ENCODE data around the gene FANCD2OS.

FANCD2OS gene

GRCh38 chr3:10145685-10146084 lies 37.6 kb upstream of the FANCD2OS start:
- Histone ChIP-seq H3K27me3 (ENCODE audit: insufficient read depth, poor library complexity, severe bottlenecking) (no peaks in the 10 kb centered on the region), H3K4me3 (replicated peaks; ENCODE audit: insufficient read depth, low read length) (no peak overlapping the region), H3K27ac (replicated peaks) (no peak overlapping the region)
- no peak for DNase-seq (ENCODE audit: low read depth in 1 of 2, low spot score in 1 of 2)
- TF ChIP-seq POLR2AphosphoS5 (IDR thresholded peaks at IDR 0.05; ENCODE audit: low read depth) (no peak), SPI1 (IDR thresholded peaks at IDR 0.05; ENCODE audit: borderline replicate concordance, low read depth) (peak; percentile 93)

GRCh38 chr3:10142707-10143560 lies 34.9 kb upstream of the FANCD2OS start:
- Histone ChIP-seq H3K27ac (replicated peaks) (no peak overlapping the region), H3K4me3 (replicated peaks; ENCODE audit: insufficient read depth, low read length) (peak overlapping the region; percentile 80), H3K27me3 (ENCODE audit: insufficient read depth, poor library complexity, severe bottlenecking) (no peaks in the 10 kb centered on the region)
- no peak for DNase-seq (ENCODE audit: low read depth in 1 of 2, low spot score in 1 of 2)
- TF ChIP-seq SPI1 (IDR thresholded peaks at IDR 0.05; ENCODE audit: borderline replicate concordance, low read depth) (no peak), GABPA (IDR thresholded peaks at IDR 0.05; ENCODE audit: low read depth) (no peak), POLR2AphosphoS5 (IDR thresholded peaks at IDR 0.05; ENCODE audit: low read depth) (no peak)
- TF ChIP-seq, protein P1, sequence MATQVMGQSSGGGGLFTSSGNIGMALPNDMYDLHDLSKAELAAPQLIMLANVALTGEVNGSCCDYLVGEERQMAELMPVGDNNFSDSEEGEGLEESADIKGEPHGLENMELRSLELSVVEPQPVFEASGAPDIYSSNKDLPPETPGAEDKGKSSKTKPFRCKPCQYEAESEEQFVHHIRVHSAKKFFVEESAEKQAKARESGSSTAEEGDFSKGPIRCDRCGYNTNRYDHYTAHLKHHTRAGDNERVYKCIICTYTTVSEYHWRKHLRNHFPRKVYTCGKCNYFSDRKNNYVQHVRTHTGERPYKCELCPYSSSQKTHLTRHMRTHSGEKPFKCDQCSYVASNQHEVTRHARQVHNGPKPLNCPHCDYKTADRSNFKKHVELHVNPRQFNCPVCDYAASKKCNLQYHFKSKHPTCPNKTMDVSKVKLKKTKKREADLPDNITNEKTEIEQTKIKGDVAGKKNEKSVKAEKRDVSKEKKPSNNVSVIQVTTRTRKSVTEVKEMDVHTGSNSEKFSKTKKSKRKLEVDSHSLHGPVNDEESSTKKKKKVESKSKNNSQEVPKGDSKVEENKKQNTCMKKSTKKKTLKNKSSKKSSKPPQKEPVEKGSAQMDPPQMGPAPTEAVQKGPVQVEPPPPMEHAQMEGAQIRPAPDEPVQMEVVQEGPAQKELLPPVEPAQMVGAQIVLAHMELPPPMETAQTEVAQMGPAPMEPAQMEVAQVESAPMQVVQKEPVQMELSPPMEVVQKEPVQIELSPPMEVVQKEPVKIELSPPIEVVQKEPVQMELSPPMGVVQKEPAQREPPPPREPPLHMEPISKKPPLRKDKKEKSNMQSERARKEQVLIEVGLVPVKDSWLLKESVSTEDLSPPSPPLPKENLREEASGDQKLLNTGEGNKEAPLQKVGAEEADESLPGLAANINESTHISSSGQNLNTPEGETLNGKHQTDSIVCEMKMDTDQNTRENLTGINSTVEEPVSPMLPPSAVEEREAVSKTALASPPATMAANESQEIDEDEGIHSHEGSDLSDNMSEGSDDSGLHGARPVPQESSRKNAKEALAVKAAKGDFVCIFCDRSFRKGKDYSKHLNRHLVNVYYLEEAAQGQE (IDR thresholded peaks at IDR 0.05; ENCODE audit: insufficient replicate concordance, low read depth): no peak
- TF ChIP-seq, protein P2, sequence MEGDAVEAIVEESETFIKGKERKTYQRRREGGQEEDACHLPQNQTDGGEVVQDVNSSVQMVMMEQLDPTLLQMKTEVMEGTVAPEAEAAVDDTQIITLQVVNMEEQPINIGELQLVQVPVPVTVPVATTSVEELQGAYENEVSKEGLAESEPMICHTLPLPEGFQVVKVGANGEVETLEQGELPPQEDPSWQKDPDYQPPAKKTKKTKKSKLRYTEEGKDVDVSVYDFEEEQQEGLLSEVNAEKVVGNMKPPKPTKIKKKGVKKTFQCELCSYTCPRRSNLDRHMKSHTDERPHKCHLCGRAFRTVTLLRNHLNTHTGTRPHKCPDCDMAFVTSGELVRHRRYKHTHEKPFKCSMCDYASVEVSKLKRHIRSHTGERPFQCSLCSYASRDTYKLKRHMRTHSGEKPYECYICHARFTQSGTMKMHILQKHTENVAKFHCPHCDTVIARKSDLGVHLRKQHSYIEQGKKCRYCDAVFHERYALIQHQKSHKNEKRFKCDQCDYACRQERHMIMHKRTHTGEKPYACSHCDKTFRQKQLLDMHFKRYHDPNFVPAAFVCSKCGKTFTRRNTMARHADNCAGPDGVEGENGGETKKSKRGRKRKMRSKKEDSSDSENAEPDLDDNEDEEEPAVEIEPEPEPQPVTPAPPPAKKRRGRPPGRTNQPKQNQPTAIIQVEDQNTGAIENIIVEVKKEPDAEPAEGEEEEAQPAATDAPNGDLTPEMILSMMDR (IDR thresholded peaks at IDR 0.05; ENCODE audit: insufficient read depth, low read length): no peak

DNA sequence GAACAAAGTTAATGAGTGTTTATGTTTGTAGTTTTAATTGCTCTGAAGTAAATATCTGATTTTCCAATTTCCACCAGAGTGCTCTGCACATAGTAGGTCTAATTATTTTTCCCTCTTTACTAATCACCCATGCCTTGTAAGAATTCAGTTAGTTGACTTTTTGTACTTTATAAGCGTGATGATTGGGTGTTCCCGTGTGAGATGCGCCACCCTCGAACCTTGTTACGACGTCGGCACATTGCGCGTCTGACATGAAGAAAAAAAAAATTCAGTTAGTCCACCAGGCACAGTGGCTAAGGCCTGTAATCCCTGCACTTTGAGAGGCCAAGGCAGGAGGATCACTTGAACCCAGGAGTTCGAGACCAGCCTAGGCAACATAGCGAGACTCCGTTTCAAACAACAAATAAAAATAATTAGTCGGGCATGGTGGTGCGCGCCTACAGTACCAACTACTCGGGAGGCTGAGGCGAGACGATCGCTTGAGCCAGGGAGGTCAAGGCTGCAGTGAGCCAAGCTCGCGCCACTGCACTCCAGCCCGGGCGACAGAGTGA lies 33.0 kb upstream of the FANCD2OS start:
- H3K4me3 ChIP-seq (replicated peaks; ENCODE audit: insufficient read depth, low read length): no peak overlapping the region
- peak overlapping the region; percentile 78 for H3K27ac ChIP-seq (replicated peaks)
- H3K27me3 ChIP-seq (ENCODE audit: insufficient read depth, poor library complexity, severe bottlenecking): no peaks in the 10 kb centered on the region
- TF ChIP-seq POLR2AphosphoS5 (IDR thresholded peaks at IDR 0.05; ENCODE audit: low read depth) (no peak), SPI1 (IDR thresholded peaks at IDR 0.05; ENCODE audit: borderline replicate concordance, low read depth) (no peak), GABPA (IDR thresholded peaks at IDR 0.05; ENCODE audit: low read depth) (no peak)
- TF ChIP-seq, protein P1 (IDR thresholded peaks at IDR 0.05; ENCODE audit: insufficient replicate concordance, low read depth): no peak
- TF ChIP-seq, protein P2 (IDR thresholded peaks at IDR 0.05; ENCODE audit: insufficient read depth, low read length): no peak
- no peak for DNase-seq (ENCODE audit: low read depth in 1 of 2, low spot score in 1 of 2)

GRCh38 chr3:10137178-10137577 lies 29.1 kb upstream of the FANCD2OS start:
- no peak overlapping the region for H3K4me3 ChIP-seq (replicated peaks; ENCODE audit: insufficient read depth, low read length)
- no peak for TF ChIP-seq POLR2AphosphoS5 (IDR thresholded peaks at IDR 0.05; ENCODE audit: low read depth)
- TF ChIP-seq, protein P2 (IDR thresholded peaks at IDR 0.05; ENCODE audit: insufficient read depth, low read length): no peak
- no peak for TF ChIP-seq SPI1 (IDR thresholded peaks at IDR 0.05; ENCODE audit: borderline replicate concordance, low read depth)
- no peak for TF ChIP-seq GABPA (IDR thresholded peaks at IDR 0.05; ENCODE audit: low read depth)
- TF ChIP-seq, protein P1 (IDR thresholded peaks at IDR 0.05; ENCODE audit: insufficient replicate concordance, low read depth): no peak
- no peak overlapping the region for H3K27ac ChIP-seq (replicated peaks)
- no peak for DNase-seq (ENCODE audit: low read depth in 1 of 2, low spot score in 1 of 2)
- H3K27me3 ChIP-seq (ENCODE audit: insufficient read depth, poor library complexity, severe bottlenecking): no peaks in the 10 kb centered on the region

Data from HL-60 (cell line).